ENCODE measurements around the gene SPG21. TPM values are rescaled to one million over a fixed set of nuclear protein-coding genes. Genes with fewer than 3 reads are reported as not detected.

The SPG21 gene, protein sequence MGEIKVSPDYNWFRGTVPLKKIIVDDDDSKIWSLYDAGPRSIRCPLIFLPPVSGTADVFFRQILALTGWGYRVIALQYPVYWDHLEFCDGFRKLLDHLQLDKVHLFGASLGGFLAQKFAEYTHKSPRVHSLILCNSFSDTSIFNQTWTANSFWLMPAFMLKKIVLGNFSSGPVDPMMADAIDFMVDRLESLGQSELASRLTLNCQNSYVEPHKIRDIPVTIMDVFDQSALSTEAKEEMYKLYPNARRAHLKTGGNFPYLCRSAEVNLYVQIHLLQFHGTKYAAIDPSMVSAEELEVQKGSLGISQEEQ
- polyA plus RNA-seq (2012; ENCODE audit: insufficient read length, low read depth) = 76.0 TPM

DNA sequence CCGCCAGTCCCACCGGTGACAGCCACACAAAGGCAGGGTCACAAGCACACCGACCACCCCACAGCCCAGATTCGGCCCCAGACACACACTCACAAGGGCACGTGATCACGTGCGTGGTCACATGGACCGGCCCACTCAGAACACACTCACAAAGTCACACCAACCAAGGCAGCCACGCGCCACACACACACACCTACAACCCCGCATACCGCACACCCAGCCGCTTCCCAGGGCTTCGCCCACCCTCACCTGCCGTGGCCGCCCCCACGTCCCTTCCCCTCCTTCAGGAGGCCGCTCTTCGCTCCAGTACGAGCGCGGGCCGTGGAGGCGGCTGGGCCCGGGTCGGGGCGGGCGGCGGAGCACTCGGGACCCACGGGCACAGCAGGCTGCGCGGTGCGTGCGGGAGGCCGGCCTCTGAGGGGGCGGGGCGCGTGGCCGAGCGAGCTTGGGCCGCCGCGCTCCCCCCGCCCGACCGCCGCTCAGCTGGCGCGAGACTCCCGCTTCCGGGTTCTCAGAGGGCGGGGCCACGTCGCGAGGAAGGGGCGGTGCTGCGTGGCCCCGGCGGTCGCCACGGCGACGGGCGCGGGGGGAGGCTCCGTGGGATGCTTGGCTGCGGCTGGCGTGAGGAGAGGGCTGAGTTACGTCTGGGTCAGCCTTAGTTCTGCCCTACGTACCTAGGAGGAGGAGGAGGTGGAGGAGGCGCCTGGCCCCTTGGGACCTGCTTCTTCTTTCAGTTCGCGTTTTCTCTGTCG lies at the start of gene SPG21:
SPG21 (minus strand) TSS at position 499 of the 752 bp plus-strand sequence. CDS start 6,345 bp downstream, outside the sequence.
- 0 out of 2 replicates have a peak, but pooled peaks have one; percentile 17 for TF ChIP-seq SIN3A (IDR thresholded peaks at IDR 0.05; ENCODE audit: borderline replicate concordance, insufficient read depth, low read length)
- peak; percentile 33; the same call in 1 of the 2 replicates for TF ChIP-seq TAF1 (IDR thresholded peaks at IDR 0.05; ENCODE audit: borderline replicate concordance, insufficient read depth, low read length)
- peak; percentile 78 for TF ChIP-seq POLR2AphosphoS5 (IDR thresholded peaks at IDR 0.05; ENCODE audit: low read depth, low read length)
- TF ChIP-seq, protein P1, sequence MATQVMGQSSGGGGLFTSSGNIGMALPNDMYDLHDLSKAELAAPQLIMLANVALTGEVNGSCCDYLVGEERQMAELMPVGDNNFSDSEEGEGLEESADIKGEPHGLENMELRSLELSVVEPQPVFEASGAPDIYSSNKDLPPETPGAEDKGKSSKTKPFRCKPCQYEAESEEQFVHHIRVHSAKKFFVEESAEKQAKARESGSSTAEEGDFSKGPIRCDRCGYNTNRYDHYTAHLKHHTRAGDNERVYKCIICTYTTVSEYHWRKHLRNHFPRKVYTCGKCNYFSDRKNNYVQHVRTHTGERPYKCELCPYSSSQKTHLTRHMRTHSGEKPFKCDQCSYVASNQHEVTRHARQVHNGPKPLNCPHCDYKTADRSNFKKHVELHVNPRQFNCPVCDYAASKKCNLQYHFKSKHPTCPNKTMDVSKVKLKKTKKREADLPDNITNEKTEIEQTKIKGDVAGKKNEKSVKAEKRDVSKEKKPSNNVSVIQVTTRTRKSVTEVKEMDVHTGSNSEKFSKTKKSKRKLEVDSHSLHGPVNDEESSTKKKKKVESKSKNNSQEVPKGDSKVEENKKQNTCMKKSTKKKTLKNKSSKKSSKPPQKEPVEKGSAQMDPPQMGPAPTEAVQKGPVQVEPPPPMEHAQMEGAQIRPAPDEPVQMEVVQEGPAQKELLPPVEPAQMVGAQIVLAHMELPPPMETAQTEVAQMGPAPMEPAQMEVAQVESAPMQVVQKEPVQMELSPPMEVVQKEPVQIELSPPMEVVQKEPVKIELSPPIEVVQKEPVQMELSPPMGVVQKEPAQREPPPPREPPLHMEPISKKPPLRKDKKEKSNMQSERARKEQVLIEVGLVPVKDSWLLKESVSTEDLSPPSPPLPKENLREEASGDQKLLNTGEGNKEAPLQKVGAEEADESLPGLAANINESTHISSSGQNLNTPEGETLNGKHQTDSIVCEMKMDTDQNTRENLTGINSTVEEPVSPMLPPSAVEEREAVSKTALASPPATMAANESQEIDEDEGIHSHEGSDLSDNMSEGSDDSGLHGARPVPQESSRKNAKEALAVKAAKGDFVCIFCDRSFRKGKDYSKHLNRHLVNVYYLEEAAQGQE (IDR thresholded peaks at IDR 0.05; ENCODE audit: insufficient read depth in 1 of 2, low read depth in 2 of 2, low read length in 2 of 2) = no peak
- TF ChIP-seq FOXP2 (optimal IDR thresholded peaks at IDR 0.05; ENCODE audit: borderline replicate concordance, extremely low read depth, extremely low read length, insufficient read depth) = peak; percentile 68

DNA sequence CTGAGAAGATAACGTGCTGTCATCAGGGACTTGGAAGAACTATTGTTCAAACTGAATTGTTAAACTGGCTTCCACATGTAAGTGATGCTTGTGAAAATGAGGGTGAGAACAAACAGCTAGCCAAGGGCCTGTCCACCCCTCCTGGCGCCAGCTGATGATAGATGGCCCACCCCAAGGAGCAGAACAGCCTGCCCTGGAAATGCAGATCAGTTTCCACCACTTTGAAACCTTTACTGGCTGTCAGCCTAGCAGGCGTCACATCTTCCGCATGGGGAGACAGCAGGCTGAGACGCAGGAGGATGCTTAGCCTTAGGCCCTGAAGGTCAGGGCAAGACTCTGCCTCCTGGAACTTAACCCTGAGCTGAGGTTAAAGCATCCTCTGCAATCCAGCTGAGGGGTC lies 49.1 kb upstream of the SPG21 start:
- no peak for TF ChIP-seq SIN3A (IDR thresholded peaks at IDR 0.05; ENCODE audit: borderline replicate concordance, insufficient read depth, low read length)
- TF ChIP-seq TAF1 (IDR thresholded peaks at IDR 0.05; ENCODE audit: borderline replicate concordance, insufficient read depth, low read length) = no peak
- TF ChIP-seq POLR2AphosphoS5 (IDR thresholded peaks at IDR 0.05; ENCODE audit: low read depth, low read length) = no peak
- no peak for TF ChIP-seq FOXP2 (optimal IDR thresholded peaks at IDR 0.05; ENCODE audit: borderline replicate concordance, extremely low read depth, extremely low read length, insufficient read depth)
- TF ChIP-seq, protein P1 (IDR thresholded peaks at IDR 0.05; ENCODE audit: insufficient read depth in 1 of 2, low read depth in 2 of 2, low read length in 2 of 2) = no peak

DNA sequence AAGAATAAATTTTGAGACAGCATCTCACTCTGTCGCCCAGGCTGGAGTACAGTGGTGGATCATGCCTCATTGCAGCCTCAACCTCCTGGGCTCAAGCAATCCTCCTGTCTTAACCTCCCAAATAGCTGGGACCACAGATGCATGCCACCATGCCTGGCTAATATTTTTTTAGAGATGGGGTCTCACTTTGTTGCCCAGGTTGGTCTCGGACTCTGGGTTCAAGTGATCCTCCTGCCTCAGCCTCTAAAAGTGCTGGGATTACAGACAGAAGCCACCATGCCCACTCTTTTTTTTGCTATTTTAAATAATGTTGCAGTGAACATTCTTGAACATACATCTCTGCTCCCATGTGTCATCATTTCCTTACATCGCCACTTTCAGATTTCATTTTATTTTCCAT lies 48.7 kb upstream of the SPG21 start:
- TF ChIP-seq SIN3A (IDR thresholded peaks at IDR 0.05; ENCODE audit: borderline replicate concordance, insufficient read depth, low read length) (no peak), POLR2AphosphoS5 (IDR thresholded peaks at IDR 0.05; ENCODE audit: low read depth, low read length) (no peak), FOXP2 (optimal IDR thresholded peaks at IDR 0.05; ENCODE audit: borderline replicate concordance, extremely low read depth, extremely low read length, insufficient read depth) (no peak), TAF1 (IDR thresholded peaks at IDR 0.05; ENCODE audit: borderline replicate concordance, insufficient read depth, low read length) (no peak)
- TF ChIP-seq, protein P1 (IDR thresholded peaks at IDR 0.05; ENCODE audit: insufficient read depth in 1 of 2, low read depth in 2 of 2, low read length in 2 of 2) = no peak

DNA sequence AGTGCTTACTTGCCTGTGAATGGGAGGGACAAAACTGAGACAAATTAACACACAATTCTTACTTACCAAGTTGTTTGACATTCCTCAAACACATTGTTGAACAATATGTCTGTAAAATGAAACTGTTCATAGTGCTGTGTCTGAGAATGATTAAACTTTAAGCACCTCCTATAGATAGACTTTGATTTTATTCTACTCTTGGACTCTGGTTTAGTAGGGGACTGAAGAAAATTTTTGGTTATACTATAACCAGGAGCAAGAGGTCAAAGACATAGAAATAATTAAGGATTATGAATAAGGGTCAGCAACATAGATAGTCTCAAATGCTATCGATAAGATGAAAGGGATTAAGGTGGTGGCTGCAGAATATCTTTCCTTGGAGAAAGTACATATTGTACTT lies 47.6 kb upstream of the SPG21 start:
- no peak for TF ChIP-seq FOXP2 (optimal IDR thresholded peaks at IDR 0.05; ENCODE audit: borderline replicate concordance, extremely low read depth, extremely low read length, insufficient read depth)
- TF ChIP-seq SIN3A (IDR thresholded peaks at IDR 0.05; ENCODE audit: borderline replicate concordance, insufficient read depth, low read length) = no peak
- TF ChIP-seq, protein P1 (IDR thresholded peaks at IDR 0.05; ENCODE audit: insufficient read depth in 1 of 2, low read depth in 2 of 2, low read length in 2 of 2) = no peak
- TF ChIP-seq POLR2AphosphoS5 (IDR thresholded peaks at IDR 0.05; ENCODE audit: low read depth, low read length) = no peak
- TF ChIP-seq TAF1 (IDR thresholded peaks at IDR 0.05; ENCODE audit: borderline replicate concordance, insufficient read depth, low read length) = no peak

All from PFSK-1 (cell line).